Lower leg skin (tissue), 3 donors: ENCODE measurements around the gene ADORA2B.

Experiments used
- POLR2A ChIP-seq, 2 donors: fragments of 450-650 bp; IDR thresholded peaks; one replicate each; pipeline ENCODE4 v1.6.1; 2016 to 2017; ENCODE audit warnings: antibody characterized with exemption in 2 of 2, mild to moderate bottlenecking in 1 of 2, moderate library complexity in 1 of 2
- TF ChIP-seq, protein P1 (sequence below), 3 donors: fragments of 450-650 bp; IDR thresholded peaks; one replicate each; pipeline ENCODE4 v1.5.1; 2016; ENCODE audit warnings: antibody characterized with exemption in 3 of 3, mild to moderate bottlenecking in 3 of 3, moderate library complexity in 2 of 3

DNA sequence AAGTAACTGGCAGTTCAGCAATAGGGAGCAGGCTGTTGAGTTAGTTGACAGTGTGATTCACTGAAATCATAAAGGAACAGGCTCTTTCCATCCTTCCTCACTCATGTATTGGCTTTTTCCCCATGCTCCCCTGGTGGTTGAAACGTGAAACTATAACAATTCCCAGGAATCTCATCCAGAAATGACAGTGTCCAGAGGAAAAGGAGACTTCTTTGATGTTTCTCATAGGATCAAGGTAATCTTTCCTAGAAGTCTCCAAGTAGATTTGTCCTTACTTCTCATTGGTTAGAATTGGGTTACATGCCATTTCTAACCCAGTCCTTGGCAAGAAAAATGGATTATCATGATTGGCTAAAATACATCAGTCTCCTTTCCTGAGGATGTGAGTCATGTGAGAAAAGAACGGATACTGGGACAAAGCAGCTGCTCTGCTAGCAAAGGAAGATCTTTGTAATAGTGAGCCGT lies 69.0 kb downstream of the ADORA2B start:
- no peak for TF ChIP-seq POLR2A (IDR thresholded peaks at IDR 0.05)
- TF ChIP-seq, protein P1, sequence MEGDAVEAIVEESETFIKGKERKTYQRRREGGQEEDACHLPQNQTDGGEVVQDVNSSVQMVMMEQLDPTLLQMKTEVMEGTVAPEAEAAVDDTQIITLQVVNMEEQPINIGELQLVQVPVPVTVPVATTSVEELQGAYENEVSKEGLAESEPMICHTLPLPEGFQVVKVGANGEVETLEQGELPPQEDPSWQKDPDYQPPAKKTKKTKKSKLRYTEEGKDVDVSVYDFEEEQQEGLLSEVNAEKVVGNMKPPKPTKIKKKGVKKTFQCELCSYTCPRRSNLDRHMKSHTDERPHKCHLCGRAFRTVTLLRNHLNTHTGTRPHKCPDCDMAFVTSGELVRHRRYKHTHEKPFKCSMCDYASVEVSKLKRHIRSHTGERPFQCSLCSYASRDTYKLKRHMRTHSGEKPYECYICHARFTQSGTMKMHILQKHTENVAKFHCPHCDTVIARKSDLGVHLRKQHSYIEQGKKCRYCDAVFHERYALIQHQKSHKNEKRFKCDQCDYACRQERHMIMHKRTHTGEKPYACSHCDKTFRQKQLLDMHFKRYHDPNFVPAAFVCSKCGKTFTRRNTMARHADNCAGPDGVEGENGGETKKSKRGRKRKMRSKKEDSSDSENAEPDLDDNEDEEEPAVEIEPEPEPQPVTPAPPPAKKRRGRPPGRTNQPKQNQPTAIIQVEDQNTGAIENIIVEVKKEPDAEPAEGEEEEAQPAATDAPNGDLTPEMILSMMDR (IDR thresholded peaks at IDR 0.05): no peak
